Stimulated activated CD8-positive, alpha-beta memory T cell treated with anti-CD3 and anti-CD28 coated beads, Interleukin-12 subunit alpha, Interleukin-12 subunit beta, amount 100 ng/mL, for 24 hours (primary cell): Measurements from ENCODE around the gene TBL1XR1.

ENCODE experiments used
- DNase-seq: peaks from one replicate; pipeline ENCODE4 v3.0.0-alpha.2; 2020; ENCODE audit errors: extremely low read depth

The TBL1XR1 gene

DNA sequence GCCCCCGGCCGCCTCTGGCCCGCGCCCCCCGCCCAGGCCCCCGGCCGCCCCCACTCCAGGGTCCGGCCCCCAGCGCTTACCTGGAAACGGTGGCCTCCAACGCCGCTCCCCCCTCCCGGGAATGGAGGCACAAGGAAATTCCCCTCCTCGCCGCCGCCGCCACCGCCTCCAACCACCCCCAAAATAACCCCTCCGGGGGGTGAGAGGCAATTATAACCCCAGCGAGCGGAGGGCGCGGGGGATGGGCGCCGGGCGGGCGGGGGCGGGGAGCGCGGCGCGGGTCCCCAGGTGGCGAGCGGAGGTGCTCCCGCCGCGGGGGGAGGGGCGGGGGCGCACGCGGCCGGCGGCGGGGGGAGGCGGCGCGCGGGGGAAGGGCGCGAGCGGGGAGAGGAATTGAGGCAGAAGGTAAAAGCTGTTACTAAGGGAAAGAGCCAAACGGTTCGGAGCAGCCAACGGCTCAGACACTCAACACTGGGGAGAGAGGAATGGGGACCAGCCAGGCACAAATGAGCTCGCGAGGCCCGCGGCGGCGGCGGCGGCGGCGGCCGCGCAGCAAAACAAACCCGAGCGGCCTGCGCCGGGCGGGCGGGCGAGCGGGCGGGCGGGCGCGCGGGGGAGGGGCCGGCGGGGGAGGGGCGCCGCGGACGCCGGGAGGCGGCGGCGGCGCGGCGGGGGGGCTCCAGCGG lies at the start of gene TBL1XR1:
TSS of gene TBL1XR1 (minus strand) at position 442 of the 686 bp plus-strand sequence. CDS start 132,505 bp downstream, outside the sequence.
- peak; percentile 52 for DNase-seq

DNA sequence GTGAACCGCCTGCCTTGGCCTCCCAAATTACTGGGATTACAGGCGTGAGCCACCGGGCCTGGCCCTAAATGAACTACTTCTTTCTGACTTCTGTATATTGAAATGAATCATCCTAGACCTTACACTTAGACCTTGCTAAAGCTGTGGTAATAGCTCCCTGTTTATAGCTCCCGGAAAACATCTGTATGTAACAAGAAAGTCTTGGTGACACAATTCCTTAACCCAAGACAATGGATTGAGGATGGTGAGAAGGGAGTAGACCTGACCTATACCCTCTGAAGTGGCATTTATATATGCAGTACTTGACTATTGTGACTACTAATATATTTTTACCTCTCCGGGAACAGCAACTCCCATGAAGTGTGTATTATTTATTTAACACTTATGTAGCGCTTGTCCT lies 48.0 kb upstream of the TBL1XR1 start:
- no peak for DNase-seq

DNA sequence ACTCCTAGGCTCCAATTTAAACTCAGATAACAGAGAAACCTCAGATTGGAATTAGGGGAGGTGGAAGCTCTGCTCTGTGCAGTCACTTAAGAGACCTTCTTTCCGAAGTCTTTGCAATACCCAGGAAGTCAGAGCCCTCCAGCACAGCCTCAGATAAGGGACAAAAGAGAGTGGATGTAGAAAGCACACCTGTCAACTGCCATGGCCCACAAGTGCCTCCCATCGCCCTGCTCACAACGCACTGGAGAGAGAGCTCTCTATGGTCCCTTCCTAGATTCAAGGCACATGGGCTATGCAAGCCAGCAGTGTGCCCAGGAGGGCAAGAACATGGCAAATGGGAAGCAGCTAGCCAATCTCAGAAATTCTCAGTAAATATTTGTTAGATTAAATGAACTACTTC lies 47.3 kb upstream of the TBL1XR1 start:
- DNase-seq, result no peak

DNA sequence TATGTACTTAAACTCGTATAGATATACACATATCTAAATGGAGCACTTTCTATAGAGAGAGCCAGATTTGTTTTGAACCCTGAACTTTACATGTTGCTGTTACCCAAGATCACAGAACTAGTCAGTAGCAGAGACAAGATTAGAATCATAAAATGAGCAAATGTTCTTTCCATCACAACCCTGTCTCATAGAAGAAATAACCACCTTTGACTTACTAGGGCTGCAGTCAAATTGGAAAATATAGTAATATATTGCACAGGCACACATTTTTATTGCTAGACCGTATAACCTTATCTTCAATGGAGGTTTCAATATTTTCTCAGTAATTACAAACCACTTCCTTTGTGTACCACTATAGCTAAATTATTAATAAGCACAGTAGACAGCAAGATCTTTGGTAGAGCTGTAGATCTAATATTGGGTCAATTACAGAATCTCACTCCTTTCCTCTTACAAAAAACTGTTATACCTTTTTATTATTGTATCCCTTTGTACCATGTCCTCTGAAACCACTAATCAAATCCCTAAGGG lies 41.5 kb upstream of the TBL1XR1 start:
- no peak for DNase-seq

DNA sequence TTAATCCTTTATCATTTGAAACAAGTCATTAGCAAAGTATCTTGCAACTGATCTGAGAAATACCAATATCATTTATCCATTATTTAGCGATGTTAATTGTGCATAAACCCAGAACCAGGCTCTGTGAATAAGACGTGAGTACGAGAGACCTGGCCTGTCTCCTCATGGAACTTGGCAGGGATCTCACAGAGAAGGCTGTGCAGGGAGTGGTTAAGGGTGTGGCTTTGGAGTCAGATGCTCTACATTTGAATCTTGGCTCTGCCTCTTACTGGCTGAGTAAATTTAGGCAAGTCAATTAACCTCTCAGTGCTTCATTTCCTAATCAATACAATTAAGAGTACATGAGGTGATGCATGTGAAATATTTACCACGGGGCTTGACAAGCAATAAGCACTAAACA lies 39.9 kb upstream of the TBL1XR1 start:
- DNase-seq, result no peak

DNA sequence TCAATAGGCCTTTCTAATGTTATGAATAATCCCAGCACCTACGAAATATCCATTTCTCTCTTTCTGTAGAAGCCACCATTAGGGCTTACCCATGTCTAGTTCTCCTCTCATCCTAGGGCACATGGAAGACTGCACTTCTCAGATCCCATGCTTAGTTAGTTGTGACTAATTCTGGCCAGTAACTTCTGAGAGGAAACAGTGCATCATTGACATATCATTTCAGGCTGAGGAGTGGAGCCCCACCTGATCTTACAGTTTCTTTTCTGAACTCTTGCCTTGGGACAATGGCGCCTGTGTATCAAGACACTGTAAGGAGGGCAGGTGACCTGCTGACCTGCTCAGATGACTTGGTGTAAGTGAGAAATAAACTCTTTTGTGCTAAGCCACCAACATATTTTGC lies 39.4 kb upstream of the TBL1XR1 start:
- DNase-seq, result no peak

DNA sequence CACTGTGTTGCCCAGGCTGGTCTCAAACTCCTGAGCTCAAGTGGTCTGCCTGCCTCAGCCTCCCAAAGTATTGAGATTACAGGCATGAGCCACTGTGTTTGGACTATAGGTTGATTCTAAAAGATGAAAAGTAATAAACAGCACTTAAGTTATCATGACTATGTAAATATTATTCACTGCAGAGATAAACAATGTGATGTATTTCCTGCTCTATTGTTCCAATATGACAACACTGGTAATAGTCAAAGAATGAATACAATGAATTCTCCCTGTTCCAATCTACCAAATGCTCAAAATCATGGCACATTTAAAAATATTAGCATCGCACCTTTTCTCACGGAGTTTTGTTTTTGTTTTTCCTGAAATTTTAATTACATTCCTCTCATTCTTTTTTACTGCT lies 36.8 kb upstream of the TBL1XR1 start:
- no peak for DNase-seq

DNA sequence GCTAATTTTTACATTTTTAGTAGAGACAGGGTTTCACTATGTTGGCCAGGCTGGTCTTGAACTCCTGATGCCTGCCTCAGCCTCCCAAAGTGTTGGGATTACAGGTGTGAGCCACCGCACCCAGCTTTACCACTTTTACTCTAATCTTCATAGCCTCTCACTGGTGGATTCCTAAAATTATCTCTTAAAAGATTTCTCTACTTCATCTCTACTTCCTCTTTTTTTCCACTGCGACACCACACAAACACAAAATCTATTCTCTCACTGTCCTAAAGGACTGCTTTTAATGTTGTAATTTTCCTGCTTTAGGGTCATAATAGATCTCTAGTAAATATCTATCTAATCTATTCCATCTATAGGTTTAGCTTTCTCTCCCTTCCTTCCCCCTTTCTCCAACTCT lies 34.0 kb upstream of the TBL1XR1 start:
- DNase-seq, result no peak

DNA sequence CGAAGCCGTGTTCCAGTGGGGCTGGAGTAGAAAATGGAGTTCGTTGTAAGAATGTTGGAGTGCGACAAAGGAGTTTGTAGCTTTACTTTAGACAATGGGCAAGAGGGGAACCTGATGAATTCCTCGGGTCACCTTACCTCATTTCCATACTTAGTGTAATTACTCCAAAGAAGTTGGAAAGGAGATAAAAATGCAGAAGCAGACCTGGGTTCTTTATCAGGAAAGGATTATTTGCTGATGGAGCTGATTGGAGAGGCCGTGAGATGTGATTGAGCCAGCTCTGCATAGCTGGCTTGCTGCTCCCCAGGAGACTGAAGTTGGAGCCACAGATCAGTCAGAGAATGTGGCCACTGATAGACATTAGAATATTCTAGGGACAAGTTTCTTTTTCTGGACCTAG lies 33.4 kb upstream of the TBL1XR1 start:
- DNase-seq, result no peak

DNA sequence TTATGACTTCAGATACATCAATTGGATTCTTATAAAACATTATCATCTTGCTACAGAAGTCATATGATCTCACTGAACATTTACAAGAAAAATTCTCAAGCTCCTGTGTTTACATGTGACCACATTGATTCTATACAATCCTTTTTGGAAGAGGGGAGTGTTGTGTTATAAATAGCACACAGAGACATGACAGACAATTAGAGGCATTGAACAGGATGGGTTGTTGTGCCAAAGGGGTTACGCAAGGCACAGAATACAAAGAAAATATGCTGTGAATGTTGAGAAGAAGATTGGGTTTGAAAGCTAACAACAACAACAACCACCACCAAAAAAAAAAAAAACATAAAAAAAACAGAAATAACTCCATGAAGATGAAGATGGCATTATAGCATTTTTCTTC lies 32.5 kb upstream of the TBL1XR1 start:
- no peak for DNase-seq

DNA sequence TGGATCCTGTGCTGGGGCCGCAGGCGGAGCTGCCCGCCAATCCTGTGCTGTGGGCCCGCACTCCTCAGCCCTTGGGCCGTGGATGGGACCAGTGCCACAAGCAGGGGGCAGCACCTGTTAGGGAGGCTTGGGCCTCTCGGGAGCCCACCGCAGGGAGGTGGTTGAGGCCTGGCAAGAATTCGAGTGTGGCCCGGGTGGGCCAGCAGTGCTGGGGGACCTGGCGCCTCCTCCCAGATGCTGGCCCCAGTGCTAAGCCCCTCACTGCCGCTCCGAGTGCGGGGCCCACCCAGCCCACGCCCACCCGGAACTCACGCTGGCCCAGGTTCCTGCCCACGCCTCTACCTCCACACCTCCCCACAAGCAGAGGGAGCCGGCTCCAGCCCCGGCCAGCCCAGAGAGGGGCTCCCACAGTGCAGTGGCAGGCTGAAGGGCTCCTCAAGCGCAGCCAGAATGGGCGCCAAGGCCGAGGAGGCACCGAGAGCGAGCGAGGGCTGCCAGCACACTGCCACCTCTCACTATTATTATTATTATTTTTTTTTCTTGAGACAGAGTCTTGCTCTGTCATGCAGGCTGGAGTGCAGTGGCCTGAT lies 31.4 kb upstream of the TBL1XR1 start:
- DNase-seq, result no peak

DNA sequence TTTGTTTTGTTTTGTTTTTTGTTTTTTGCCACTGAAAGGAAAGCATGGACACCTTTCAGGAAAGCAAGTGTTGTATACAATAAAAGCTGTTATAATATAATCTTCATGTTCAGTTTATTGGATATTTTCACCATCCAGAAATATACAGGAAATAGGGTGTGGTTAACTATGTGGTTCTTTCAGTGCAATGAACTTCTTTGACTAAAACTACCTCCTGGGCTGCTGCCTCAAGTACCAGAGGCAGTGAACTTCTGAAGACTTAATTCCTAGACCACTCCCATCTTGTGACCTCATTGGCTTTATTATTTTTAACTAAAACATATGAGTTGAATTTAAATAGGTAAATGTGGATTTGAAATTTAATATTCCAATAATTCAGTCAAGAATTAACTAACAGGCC lies 27.1 kb upstream of the TBL1XR1 start:
- no peak for DNase-seq

DNA sequence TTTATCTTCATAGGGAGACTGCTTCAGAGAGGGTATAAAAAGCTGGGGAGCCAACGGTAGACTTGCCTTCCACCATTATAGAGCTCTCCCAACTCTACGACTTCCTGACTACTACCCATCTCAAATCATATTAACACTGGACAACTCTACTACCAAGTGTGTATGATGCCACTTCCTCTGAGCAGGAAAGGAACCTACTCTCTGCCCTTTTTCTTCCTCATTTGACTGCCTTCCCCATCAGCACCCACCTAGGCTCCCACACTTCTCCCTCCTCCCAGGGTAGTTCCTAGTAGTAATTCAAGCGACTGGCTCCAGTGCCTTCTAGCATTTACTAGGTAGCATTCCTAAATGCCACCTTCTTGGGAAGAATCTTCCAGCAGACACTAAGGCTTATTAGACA lies 24.5 kb upstream of the TBL1XR1 start:
- DNase-seq, result no peak

DNA sequence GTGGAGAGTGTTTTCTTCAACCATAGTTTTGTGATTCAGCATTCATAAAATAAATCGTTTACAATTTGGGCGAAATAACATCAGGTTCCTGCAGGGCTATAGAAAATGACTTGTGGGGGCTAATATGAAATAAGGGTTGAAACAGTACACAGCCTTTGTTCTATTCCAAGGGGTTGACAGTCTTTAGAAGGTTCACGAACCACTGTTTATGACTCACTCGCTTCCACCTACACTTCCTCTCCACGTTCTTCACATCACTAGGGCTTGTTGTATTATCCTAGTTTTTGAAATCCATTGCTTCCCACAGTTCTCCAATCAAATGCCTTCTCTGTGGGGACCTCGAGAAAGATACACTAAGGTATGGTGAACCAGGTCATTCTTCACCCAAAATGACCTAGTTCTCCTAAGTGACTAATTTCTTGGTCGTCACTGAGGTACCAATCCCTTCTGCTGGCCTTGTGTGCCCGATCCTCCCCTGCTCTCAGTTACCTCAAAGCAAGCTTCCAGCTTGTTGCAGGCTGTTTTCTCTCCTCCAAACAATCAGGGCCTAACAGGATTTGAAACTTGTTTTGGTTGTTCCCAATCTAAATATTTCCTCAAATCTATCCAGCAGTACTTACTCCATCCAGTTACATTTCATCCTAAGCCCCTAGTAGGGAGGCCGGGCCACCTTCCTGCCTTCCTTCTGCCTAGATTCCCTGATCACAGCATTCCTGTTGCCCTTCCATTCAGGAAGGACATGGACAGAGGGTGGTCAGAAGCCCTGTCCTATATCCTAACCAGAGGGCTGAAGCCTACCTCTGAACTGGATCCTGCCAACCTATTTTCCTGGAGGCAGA lies 23.1 kb upstream of the TBL1XR1 start:
- no peak for DNase-seq

DNA sequence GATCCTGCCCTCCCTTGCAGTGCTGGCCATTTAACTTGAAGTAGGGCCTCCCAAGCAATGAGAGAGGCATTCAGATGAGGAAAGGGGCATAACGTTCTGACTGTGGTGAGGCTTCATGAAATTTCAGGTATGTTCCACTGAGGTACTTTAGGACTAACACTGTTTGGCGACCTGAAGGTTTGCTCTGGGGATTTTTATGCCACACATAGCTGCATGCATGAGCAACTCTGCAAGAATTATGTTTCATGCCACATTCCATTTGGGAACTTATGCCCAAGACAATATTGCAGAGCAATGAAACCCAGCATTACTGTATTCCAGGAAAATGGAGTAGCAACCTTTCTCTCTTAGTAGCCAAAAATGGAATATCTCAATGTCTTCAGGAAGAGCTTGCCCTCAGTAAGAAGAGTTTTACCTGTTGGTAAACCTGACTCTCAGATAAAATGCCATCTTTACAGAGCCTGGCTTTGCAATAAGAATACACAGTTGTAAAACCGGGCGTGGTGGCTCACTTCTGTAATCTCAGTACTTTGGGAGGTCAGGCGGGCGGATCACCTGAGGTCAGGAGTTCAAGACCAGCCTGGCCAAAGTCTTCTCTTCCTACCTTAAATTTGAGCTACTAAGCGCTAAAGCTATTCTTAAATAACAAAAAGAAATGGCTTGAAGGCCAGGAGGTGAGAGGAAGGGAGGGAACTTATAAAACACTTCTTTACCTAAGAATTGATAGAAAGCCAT lies 16.7 kb upstream of the TBL1XR1 start:
- no peak for DNase-seq

DNA sequence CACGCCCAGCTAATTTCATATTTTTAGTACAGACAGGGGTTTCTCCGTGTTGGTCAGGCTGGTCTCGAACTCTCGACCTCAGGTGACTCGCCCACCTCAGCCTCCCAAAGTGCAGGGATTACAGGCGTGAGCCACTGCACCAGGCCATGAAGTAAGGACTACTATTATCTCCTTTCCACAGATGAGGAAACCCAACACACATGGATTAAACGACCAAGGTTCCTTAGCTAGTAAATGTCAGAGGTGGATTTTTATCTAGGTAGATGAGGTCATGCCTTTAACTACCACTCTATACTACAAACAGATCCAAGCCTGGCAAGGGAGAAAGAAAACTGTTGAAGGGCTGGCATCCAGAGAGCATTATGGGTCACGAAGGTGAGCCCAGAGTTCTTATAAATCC lies 15.5 kb upstream of the TBL1XR1 start:
- DNase-seq, result no peak

DNA sequence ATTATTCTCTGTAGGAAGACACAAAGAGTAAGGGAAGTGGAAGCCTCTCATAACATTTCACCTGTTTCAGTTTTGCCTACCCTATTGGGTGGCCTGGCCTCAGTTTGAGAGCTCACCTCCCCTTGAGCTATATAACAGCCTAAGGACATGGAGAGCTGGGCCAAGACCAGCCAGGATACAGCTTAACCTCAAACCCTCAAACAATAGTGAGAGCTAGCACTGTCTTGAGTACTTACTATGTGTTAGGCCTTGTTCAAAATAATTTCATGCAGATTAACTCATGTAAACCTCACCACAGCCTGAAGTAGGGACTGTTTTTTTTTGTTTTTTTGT lies 15.0 kb upstream of the TBL1XR1 start:
- DNase-seq, result no peak

DNA sequence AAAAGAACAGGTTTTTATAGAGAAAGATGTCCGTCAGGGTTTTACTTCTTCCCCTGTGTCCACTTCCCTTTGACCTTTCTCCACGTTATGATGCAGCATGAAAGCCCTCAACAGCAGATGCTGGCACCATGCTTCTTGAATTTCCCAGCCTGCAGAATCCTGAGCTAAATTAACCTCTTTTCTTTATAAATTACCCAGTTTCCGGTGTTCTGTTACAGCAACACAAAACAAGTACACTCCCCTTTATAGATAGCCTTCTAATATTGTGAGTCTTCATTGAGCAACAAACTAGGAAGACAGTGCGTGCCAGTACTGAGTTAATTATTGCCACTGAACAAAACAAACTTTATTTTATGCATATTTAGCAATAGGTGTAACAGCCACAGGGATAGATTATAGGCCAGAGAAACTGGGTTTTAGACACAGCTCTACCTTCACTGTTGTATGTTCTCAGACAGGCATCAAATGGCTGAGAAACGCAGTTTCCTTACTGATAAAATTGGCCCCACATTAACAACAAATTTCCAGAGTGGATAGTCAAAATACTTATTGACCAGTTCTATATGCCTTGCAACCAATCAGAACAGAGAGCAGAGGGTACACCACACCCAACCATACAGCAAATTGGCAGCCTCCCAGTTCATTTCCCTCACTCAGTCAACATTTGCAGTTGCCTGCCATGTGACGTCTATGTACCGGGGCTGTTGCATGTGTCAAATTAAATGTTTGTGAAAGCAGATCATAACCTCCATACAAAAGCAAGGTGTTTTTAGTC lies 14.4 kb upstream of the TBL1XR1 start:
- DNase-seq, result no peak

DNA sequence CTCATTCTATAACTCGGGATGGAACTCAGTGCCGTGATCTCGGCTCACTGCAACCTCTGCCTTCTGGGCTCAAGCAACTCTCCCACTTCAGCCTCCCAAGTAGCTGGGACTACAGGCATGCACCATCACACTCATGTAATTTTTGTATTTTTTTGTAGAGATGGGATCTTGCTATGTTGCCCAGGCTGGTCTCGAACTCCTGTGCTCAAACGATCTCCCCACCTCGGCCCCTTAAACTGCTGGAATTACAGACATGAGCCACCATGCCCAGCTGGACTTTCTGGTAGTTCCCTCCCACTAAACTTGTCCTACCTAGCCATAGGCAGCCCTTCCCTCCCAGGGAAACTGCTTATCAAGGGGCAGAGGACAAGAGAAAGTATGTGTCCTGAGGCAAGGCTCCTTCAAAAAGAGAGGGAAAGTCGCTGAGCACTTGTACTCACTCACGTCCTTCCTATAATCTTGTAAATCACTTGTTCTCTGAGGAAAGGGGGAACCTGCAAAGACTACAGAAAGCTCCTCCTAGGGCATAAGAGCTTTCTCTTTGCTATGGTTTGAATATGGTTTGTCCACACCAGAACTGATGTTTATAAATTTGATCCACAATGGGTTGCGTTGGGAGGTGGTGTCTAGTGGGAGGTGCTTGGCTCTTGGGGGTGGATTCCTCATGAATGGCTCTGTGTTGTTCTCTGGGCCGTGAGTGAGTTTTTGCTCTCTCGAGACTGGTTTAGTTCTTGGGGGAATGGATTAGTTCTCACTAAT lies 13.6 kb upstream of the TBL1XR1 start:
- DNase-seq, result no peak

DNA sequence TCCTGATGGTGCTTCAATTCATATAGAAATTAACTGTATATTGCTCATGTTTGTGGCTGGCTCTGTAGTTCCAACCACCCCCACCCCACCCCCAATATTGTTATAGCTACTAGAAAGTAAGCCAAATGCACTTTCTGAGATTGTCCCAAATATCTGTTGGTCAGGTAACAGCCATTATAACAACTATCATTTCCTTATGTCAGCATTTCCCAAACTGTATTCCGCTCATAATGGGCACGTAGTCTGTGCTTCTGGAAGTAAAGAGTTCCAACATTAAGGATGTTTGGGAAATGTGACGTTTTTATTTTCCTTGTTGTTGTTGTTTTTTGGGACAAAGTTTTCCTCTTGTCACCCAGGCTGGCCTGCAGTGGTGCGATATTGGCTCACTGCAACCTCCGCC lies 12.2 kb upstream of the TBL1XR1 start:
- DNase-seq, result no peak

DNA sequence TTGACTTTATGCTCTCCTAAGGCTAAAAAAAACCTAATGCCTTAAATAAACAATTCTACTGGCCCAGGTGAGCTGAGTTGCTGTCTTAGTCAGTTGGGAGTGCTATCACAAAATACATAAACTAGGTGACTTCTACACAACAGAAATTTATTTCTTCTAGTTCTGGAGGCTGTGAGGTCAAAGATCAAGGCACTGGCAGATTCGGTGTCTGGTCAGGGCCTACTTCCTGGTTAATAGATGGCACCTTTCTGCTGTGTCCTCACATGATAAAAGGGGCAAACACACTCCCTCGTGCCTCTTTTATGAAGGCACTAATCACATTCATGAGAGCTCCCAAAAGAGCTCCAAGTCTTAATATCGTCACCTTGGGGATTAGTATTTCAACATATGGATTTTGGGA lies 11.5 kb upstream of the TBL1XR1 start:
- no peak for DNase-seq
